Esophagus squamous epithelium (tissue), 5 donors: ENCODE results near the gene DGKD. TPM values are rescaled to one million over a fixed set of nuclear protein-coding genes. Genes with fewer than 3 reads are reported as not detected.

Experiments used
- DNase-seq: peaks from one replicate; lab custom pipeline; 2025; lab: John Stamatoyannopoulos, UW
- H3K27ac ChIP-seq, 4 donors: fragments of 200-600 bp; sonication (generic); one replicate each; pipeline ENCODE4 v1.5.1; 2016 to 2019; ENCODE audit warnings: mild to moderate bottlenecking in 1 of 4
- H3K27me3 ChIP-seq, 4 donors: fragments of 200-600 bp; sonication (generic); 1 replicate in 3 of 4; 2 replicates in 1 of 4; pipeline versions ENCODE4 v1.5.1 to v1.6.0; 2017 to 2021; ENCODE audit warnings: antibody characterized with exemption in 1 of 4
- H3K36me3 ChIP-seq, 3 donors: fragments of 200-600 bp; sonication (generic); one replicate each; pipeline ENCODE4 v1.5.1; 2016 to 2019
- H3K4me1 ChIP-seq, 3 donors: fragments of 200-600 bp; sonication (generic); one replicate each; pipeline ENCODE4 v1.5.1; 2017 to 2019
- H3K4me3 ChIP-seq, 4 donors: fragments of 200-600 bp; sonication (generic); 1 replicate in 3 of 4; 2 replicates in 1 of 4; pipeline ENCODE4 v1.5.1; 2016 to 2019; ENCODE audit warnings: mild to moderate bottlenecking in 2 of 4, moderate library complexity in 1 of 4
- H3K9me3 ChIP-seq, 3 donors: fragments of 200-600 bp; sonication (generic); one replicate each; pipeline ENCODE4 v1.5.1; 2016 to 2019
- POLR2A ChIP-seq, 4 donors: fragments of 450-650 bp; IDR thresholded peaks; one replicate each; pipeline ENCODE4 v1.6.1; 2017; ENCODE audit warnings: antibody characterized with exemption in 4 of 4, mild to moderate bottlenecking in 4 of 4, moderate library complexity in 3 of 4
- WGBS, 2 donors: methylation state at CpG; one replicate each; pipeline ENCODE4 v1.1.5; 2018; 5-methylcytosine and 5-hydroxymethylcytosine counted together
- intact Hi-C: fragments of 100-400 bp; cut with DNase I; formaldehyde crosslinking; loops from one replicate; pipeline ENCODE4 v1.15.0; 2022
- total RNA-seq, 4 donors: library from RNA; depleted of rRNA; stranded (reverse); fragments of >200 nt; gene quantifications; one replicate each; pipeline ENCODE4 v1.1.0, GENCODE V29; 2016
- TF ChIP-seq, protein P1 (sequence below), 6 experiments: fragments of 450-650 bp in 4 of 6; fragments of 200-600 bp in 2 of 6; sonication (generic) in 2 of 6; IDR thresholded peaks; one replicate each; pipeline ENCODE4 v1.5.1; 2016 to 2019; ENCODE audit warnings: antibody characterized with exemption in 6 of 6, mild to moderate bottlenecking in 4 of 6, moderate library complexity in 4 of 6
- donor health status: DM: yes; HTN: yes; CAD: no.

DGKD gene
- total RNA-seq, 4 donors from 2014 or later = 2.3 to 10.9 (median 4.2) TPM

- 69 to 72% methylated on average over 15 to 24 of the region's 32 CpGs for WGBS, 2 donors
- TF ChIP-seq, protein P1, sequence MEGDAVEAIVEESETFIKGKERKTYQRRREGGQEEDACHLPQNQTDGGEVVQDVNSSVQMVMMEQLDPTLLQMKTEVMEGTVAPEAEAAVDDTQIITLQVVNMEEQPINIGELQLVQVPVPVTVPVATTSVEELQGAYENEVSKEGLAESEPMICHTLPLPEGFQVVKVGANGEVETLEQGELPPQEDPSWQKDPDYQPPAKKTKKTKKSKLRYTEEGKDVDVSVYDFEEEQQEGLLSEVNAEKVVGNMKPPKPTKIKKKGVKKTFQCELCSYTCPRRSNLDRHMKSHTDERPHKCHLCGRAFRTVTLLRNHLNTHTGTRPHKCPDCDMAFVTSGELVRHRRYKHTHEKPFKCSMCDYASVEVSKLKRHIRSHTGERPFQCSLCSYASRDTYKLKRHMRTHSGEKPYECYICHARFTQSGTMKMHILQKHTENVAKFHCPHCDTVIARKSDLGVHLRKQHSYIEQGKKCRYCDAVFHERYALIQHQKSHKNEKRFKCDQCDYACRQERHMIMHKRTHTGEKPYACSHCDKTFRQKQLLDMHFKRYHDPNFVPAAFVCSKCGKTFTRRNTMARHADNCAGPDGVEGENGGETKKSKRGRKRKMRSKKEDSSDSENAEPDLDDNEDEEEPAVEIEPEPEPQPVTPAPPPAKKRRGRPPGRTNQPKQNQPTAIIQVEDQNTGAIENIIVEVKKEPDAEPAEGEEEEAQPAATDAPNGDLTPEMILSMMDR (IDR thresholded peaks at IDR 0.05) = no peak
- no peak for TF ChIP-seq POLR2A (IDR thresholded peaks at IDR 0.05)
- peaks cover 0 to 25% (median 0%) of the 10 kb centered on the region in 3 donors for H3K4me1 ChIP-seq
- peak overlapping the region in 3 of 4 donors; percentile 39 to 75 (median 72) for H3K27ac ChIP-seq
- H3K27me3 ChIP-seq = no peaks in the 10 kb centered on the region
- H3K9me3 ChIP-seq = no peaks in the 10 kb centered on the region
- intact Hi-C loops = loop anchor here (10.0 kb wide), 2 partner anchors 175 to 245 kb away; partner anchors contain the start of genes UGT1A4 and UGT1A5
- H3K36me3 ChIP-seq = peaks cover 0 to 82% (median 0%) of the 10 kb centered on the region in 3 donors
- peak overlapping the region in 1 of 4 donors; percentile 36 for H3K4me3 ChIP-seq
- no peak for DNase-seq
Observed at GRCh38 chr2:233469261-233470010, 115.1 kb downstream of the DGKD start.

GRCh38 chr2:233470011-233470687 is 115.9 kb downstream of the DGKD start:
- H3K4me3 ChIP-seq = peak overlapping the region in 1 of 4 donors; percentile 36
- intact Hi-C loops = loop anchor here (10.0 kb wide), 2 partner anchors 175 to 245 kb away; partner anchors contain the start of genes UGT1A4 and UGT1A5

GRCh38 chr2:233470839-233471238 is 116.5 kb downstream of the DGKD start:
- Histone ChIP-seq H3K9me3 (no peaks in the 10 kb centered on the region), H3K27ac (peak overlapping the region in 2 of 4 donors; percentile 72 to 75), H3K4me3 (no peak overlapping the region), H3K27me3 (no peaks in the 10 kb centered on the region), H3K36me3 (peaks cover 0 to 87% (median 5%) of the 10 kb centered on the region in 3 donors), H3K4me1 (peaks cover 0 to 15% (median 0%) of the 10 kb centered on the region in 3 donors)
- TF ChIP-seq, protein P1 (IDR thresholded peaks at IDR 0.05) = no peak
- no peak for TF ChIP-seq POLR2A (IDR thresholded peaks at IDR 0.05)
- intact Hi-C loops = loop anchor here (10.0 kb wide), 2 partner anchors 174 to 244 kb away; partner anchors contain the start of genes UGT1A4 and UGT1A5
- DNase-seq = no peak
- WGBS, 2 donors = 93% methylated on average over 10 of the region's 14 CpGs; no CpG with 5 or more reads in 1 of the 2 donors

More at GRCh38 chr2:233470011-233470687, 115.9 kb downstream of the DGKD start:
- DNase-seq = no peak
- TF ChIP-seq, protein P1 (IDR thresholded peaks at IDR 0.05) = no peak
- TF ChIP-seq POLR2A (IDR thresholded peaks at IDR 0.05) = no peak
- WGBS, 2 donors = 45 to 74% methylated on average over 5 to 8 of the region's 20 CpGs
- H3K9me3 ChIP-seq = no peaks in the 10 kb centered on the region
- peak overlapping the region in 3 of 4 donors; percentile 39 to 75 (median 72) for H3K27ac ChIP-seq
- peaks cover 0 to 82% (median 0%) of the 10 kb centered on the region in 3 donors for H3K36me3 ChIP-seq
- H3K4me1 ChIP-seq = peaks cover 0 to 18% (median 0%) of the 10 kb centered on the region in 3 donors
- H3K27me3 ChIP-seq = no peaks in the 10 kb centered on the region

- TF ChIP-seq, protein P1 (IDR thresholded peaks at IDR 0.05) = no peak
- no peak for TF ChIP-seq POLR2A (IDR thresholded peaks at IDR 0.05)
- Histone ChIP-seq H3K9me3 (no peaks in the 10 kb centered on the region), H3K27ac (no peak overlapping the region), H3K36me3 (peaks cover 0 to 91% (median 6%) of the 10 kb centered on the region in 3 donors), H3K4me3 (no peak overlapping the region), H3K27me3 (no peaks in the 10 kb centered on the region), H3K4me1 (peaks cover 0 to 15% (median 0%) of the 10 kb centered on the region in 3 donors)
- no peak for DNase-seq
- WGBS, 2 donors = 83 to 85% methylated on average over 7 to 10 of the region's 12 CpGs
- intact Hi-C loops = loop anchor here (10.0 kb wide), 2 partner anchors 173 to 243 kb away; partner anchors contain the start of genes UGT1A4 and UGT1A5
Observed at GRCh38 chr2:233471291-233472035, 117.2 kb downstream of the DGKD start.
